HPDE6-E6E7 (cell line): Measurements from ENCODE around the gene CFAP61.

Experiments
- DNase-seq: peaks from one replicate; pipeline ENCODE4 v3.0.0; 2011; ENCODE audit warnings: missing footprints; ENCODE audit errors: extremely low spot score

Gene CFAP61

GRCh38 chr20:20398123-20398522, 345.8 kb downstream of the CFAP61 start:
- no peak for DNase-seq

GRCh38 chr20:20399531-20400500, 347.5 kb downstream of the CFAP61 start:
- no peak for DNase-seq

- no peak for DNase-seq
These were observed 349.7 kb downstream of the CFAP61 start for GRCh38 chr20:20401991-20402390.

GRCh38 chr20:20404633-20405032, 352.3 kb downstream of the CFAP61 start:
- DNase-seq: no peak

- no peak for DNase-seq
These were observed 353.3 kb downstream of the CFAP61 start for GRCh38 chr20:20405623-20406022.

- no peak for DNase-seq
These were observed 354.0 kb downstream of the CFAP61 start for GRCh38 chr20:20406306-20406705.

- DNase-seq: no peak
These were observed 355.8 kb downstream of the CFAP61 start for GRCh38 chr20:20407891-20408805.

- DNase-seq: no peak
These were observed 357.0 kb downstream of the CFAP61 start for GRCh38 chr20:20409331-20409730.
